Spleen (tissue), 11 donors: ENCODE results near the gene PUS1. TPM values are rescaled to one million over a fixed set of nuclear protein-coding genes. Genes with fewer than 3 reads are reported as not detected.

ENCODE experiments used
- DNase-seq: peaks from one replicate; pipeline ENCODE4 v3.0.0-alpha.2; 2020
- H3K27ac ChIP-seq, 8 donors: fragments of 200-600 bp; sonication (generic) in 7 of 8; 1 replicate in 4 of 8; 2 replicates in 4 of 8; pipeline versions ENCODE4 v1.5.0 to v1.8.0; 2016 to 2021; ENCODE audit warnings: inconsistent platforms in 4 of 8, mild to moderate bottlenecking in 4 of 8, moderate library complexity in 1 of 8
- H3K27me3 ChIP-seq, 7 donors: fragments of 200-600 bp; sonication (generic) in 6 of 7; replicated peaks in 1 of 7; 1 replicate in 4 of 7; 2 replicates in 3 of 7; pipeline versions ENCODE4 v1.5.0 to v1.8.0; 2016 to 2021; ENCODE audit warnings: inconsistent platforms in 3 of 7, mild to moderate bottlenecking in 1 of 7
- H3K36me3 ChIP-seq, 6 donors: fragments of 200-600 bp; sonication (generic) in 5 of 6; 1 replicate in 4 of 6; 2 replicates in 2 of 6; pipeline versions ENCODE4 v1.5.0 to v1.8.0; 2016 to 2021; ENCODE audit warnings: inconsistent platforms in 2 of 6
- H3K4me1 ChIP-seq, 6 donors: fragments of 200-600 bp; sonication (generic) in 5 of 6; 1 replicate in 3 of 6; 2 replicates in 3 of 6; pipeline versions ENCODE4 v1.5.0 to v1.8.0; 2016 to 2021; ENCODE audit warnings: inconsistent platforms in 3 of 6
- H3K4me3 ChIP-seq, 8 donors: fragments of 200-600 bp; sonication (generic) in 7 of 8; 1 replicate in 4 of 8; 2 replicates in 4 of 8; pipeline versions ENCODE4 v1.5.0 to v1.8.0; 2016 to 2021; ENCODE audit warnings: inconsistent platforms in 4 of 8, mild to moderate bottlenecking in 4 of 8, moderate library complexity in 2 of 8
- H3K9me3 ChIP-seq, 8 donors: fragments of 200-600 bp; sonication (generic) in 7 of 8; 1 replicate in 4 of 8; 2 replicates in 4 of 8; pipeline versions ENCODE4 v1.5.0 to v1.8.0; 2016 to 2021; ENCODE audit warnings: inconsistent platforms in 4 of 8
- POLR2A ChIP-seq, 3 donors: fragments of 450-650 bp; IDR thresholded peaks; one replicate each; pipeline ENCODE4 v1.5.1; 2017; ENCODE audit warnings: antibody characterized with exemption in 3 of 3, mild to moderate bottlenecking in 1 of 3
- POLR2AphosphoS5 ChIP-seq, 3 donors: sonication (generic); formaldehyde crosslinking; IDR thresholded peaks; one replicate each; pipeline ENCODE4 v1.5.1; 2017; ENCODE audit warnings: antibody characterized with exemption in 3 of 3
- WGBS, 5 donors: extraction: QIAGEN DNeasy Blood & Tissue Kit in 3 of 5; methylation state at CpG; one replicate each; pipeline versions ENCODE4 v1.1.5 to v1.1.7; 2013 to 2018; 5-methylcytosine and 5-hydroxymethylcytosine counted together
- intact Hi-C: fragments of 100-400 bp; cut with DNase I; formaldehyde crosslinking; loops from one replicate; pipeline ENCODE4 v1.15.0; 2023; ENCODE audit warnings: low total_unique reads
- polyA plus RNA-seq, 3 donors: library from polyadenylated mRNA; stranded (reverse); fragments of 200-250 nt; gene quantifications; one replicate each; pipeline ENCODE4 v1.2.1, GENCODE V29; 2013
- total RNA-seq, 7 donors: library from RNA; depleted of rRNA in 3 of 7; stranded (reverse); fragments of >200 nt in 3 of 7; fragmentation: NEBNext Ultra II Directional in 4 of 7; extraction: Animal tissue kit (Norgen Biotek cat#: 25700) in 4 of 7; gene quantifications; one replicate each; pipeline versions ENCODE4 v1.1.0 to v1.2.1, GENCODE V29; 2016 to 2021
- TF ChIP-seq, protein P1 (sequence below), 11 experiments: fragments of 200-600 bp in 7 of 11; fragments of 450-650 bp in 4 of 11; sonication (generic) in 4 of 11; IDR thresholded peaks in 8 of 11; conservative IDR thresholded peaks in 3 of 11; 1 replicate in 7 of 11; 2 replicates in 4 of 11; pipeline versions ENCODE4 v1.4.0 to v1.8.0; 2016 to 2021; ENCODE audit warnings: antibody characterized with exemption in 11 of 11, inconsistent platforms in 4 of 11, mild to moderate bottlenecking in 1 of 11
- donor health status: healthy with polysubstance abuse.
- donor health status: DM: no; HTN: no; CAD: no; lungs with moderate emphysema.
- donor health status: DM: no; HTN: no; CAD: no.
- donor health status: Bipolar disorder and iron deficiency.
- donor health status: healthy.
- donor health status: DM: no; HTN: no; CAD: no.
- donor health status: DM: yes; HTN: yes; CAD: no.

Gene PUS1
- total and polyA plus RNA-seq, 10 donors, result 16.0 to 46.5 (median 30.0) TPM

DNA sequence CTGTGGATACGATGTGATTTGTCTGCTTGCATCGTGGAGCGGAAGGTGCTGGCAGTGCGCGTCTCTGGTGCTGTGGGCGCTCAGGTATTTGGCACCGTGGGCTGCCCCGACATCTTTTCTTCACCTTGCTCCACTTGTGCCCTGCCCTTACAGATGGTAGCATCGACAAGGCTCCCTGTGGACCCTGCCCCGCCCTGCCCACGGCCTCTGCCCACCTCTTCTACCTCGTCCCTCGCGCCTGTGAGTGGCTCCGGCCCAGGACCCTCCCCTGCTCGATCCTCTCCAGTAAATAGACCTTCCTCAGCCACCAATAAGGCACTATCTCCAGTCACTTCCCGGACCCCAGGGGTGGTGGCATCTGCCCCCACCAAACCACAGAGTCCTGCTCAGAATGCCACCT is 57.3 kb downstream of the PUS1 start:
- Histone ChIP-seq H3K36me3 (peaks cover 4 to 100% (median 92%) of the 10 kb centered on the region in 6 donors), H3K27ac (peak overlapping the region in 3 of 8 donors; percentile 81 to 82 (median 81)), H3K4me1 (peaks cover 0 to 26% (median 0%) of the 10 kb centered on the region in 6 donors), H3K9me3 (no peaks in the 10 kb centered on the region), H3K4me3 (no peak overlapping the region), H3K27me3 (no peaks in the 10 kb centered on the region)
- TF ChIP-seq POLR2AphosphoS5 (IDR thresholded peaks at IDR 0.05) (no peak), POLR2A (IDR thresholded peaks at IDR 0.05) (no peak)
- TF ChIP-seq, protein P1, sequence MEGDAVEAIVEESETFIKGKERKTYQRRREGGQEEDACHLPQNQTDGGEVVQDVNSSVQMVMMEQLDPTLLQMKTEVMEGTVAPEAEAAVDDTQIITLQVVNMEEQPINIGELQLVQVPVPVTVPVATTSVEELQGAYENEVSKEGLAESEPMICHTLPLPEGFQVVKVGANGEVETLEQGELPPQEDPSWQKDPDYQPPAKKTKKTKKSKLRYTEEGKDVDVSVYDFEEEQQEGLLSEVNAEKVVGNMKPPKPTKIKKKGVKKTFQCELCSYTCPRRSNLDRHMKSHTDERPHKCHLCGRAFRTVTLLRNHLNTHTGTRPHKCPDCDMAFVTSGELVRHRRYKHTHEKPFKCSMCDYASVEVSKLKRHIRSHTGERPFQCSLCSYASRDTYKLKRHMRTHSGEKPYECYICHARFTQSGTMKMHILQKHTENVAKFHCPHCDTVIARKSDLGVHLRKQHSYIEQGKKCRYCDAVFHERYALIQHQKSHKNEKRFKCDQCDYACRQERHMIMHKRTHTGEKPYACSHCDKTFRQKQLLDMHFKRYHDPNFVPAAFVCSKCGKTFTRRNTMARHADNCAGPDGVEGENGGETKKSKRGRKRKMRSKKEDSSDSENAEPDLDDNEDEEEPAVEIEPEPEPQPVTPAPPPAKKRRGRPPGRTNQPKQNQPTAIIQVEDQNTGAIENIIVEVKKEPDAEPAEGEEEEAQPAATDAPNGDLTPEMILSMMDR (IDR thresholded peaks at IDR 0.05 in 8 of 11, conservative IDR thresholded peaks at IDR 0.05 in 3 of 11), result no peak
- DNase-seq, result no peak
- intact Hi-C loops, result no loop called here
- WGBS, 5 donors, result 94 to 97% (median 97%) methylated on average over 16 to 17 of the region's 17 CpGs

- no peak overlapping the region for H3K27ac ChIP-seq
- H3K9me3 ChIP-seq, result no peaks in the 10 kb centered on the region
- WGBS, 5 donors, result 86 to 94% (median 91%) methylated on average over 5 of the region's 5 CpGs
- no peak for TF ChIP-seq POLR2AphosphoS5 (IDR thresholded peaks at IDR 0.05)
- DNase-seq, result no peak
- no peak overlapping the region for H3K4me3 ChIP-seq
- H3K4me1 ChIP-seq, result peaks cover 0 to 26% (median 0%) of the 10 kb centered on the region in 6 donors
- peaks cover 4 to 100% (median 92%) of the 10 kb centered on the region in 6 donors for H3K36me3 ChIP-seq
- H3K27me3 ChIP-seq, result no peaks in the 10 kb centered on the region
- intact Hi-C loops, result no loop called here
Measured at GRCh38 chr12:131986910-131987309, 57.8 kb downstream of the PUS1 start.

GRCh38 chr12:131987552-131987951 is 58.5 kb downstream of the PUS1 start:
- H3K27me3 ChIP-seq, result no peaks in the 10 kb centered on the region
- H3K36me3 ChIP-seq, result peaks cover 4 to 100% (median 92%) of the 10 kb centered on the region in 6 donors
- intact Hi-C loops, result no loop called here
- TF ChIP-seq, protein P1 (IDR thresholded peaks at IDR 0.05 in 8 of 11, conservative IDR thresholded peaks at IDR 0.05 in 3 of 11), result no peak
- TF ChIP-seq POLR2A (IDR thresholded peaks at IDR 0.05) (no peak), POLR2AphosphoS5 (IDR thresholded peaks at IDR 0.05) (no peak)
- H3K4me3 ChIP-seq, result no peak overlapping the region
- no peak overlapping the region for H3K27ac ChIP-seq
- H3K4me1 ChIP-seq, result peaks cover 0 to 26% (median 0%) of the 10 kb centered on the region in 6 donors
- no peak for DNase-seq
- H3K9me3 ChIP-seq, result no peaks in the 10 kb centered on the region
- 89 to 95% (median 94%) methylated on average over 8 of the region's 8 CpGs for WGBS, 5 donors

GRCh38 chr12:131988054-131988796 is 59.1 kb downstream of the PUS1 start:
- WGBS, 5 donors, result 94 to 98% (median 97%) methylated on average over 8 of the region's 8 CpGs
- Histone ChIP-seq H3K27ac (no peak overlapping the region), H3K27me3 (no peaks in the 10 kb centered on the region), H3K4me1 (peaks cover 0 to 26% (median 0%) of the 10 kb centered on the region in 6 donors), H3K4me3 (no peak overlapping the region), H3K9me3 (no peaks in the 10 kb centered on the region), H3K36me3 (peaks cover 4 to 100% (median 93%) of the 10 kb centered on the region in 6 donors)
- TF ChIP-seq, protein P1 (IDR thresholded peaks at IDR 0.05 in 8 of 11, conservative IDR thresholded peaks at IDR 0.05 in 3 of 11), result no peak
- no peak for TF ChIP-seq POLR2A (IDR thresholded peaks at IDR 0.05)
- TF ChIP-seq POLR2AphosphoS5 (IDR thresholded peaks at IDR 0.05), result no peak
- no peak for DNase-seq
- intact Hi-C loops, result no loop called here
